ENCODE results near the gene SLC38A4. TPM values are rescaled to one million over a fixed set of nuclear protein-coding genes. Genes with fewer than 3 reads are reported as not detected.

Gene SLC38A4
- total RNA-seq, 1 experiment from 2014 or later: not detected

- no peak for TF ChIP-seq JUND (IDR thresholded peaks at IDR 0.05)
- TF ChIP-seq ZNF274 (IDR thresholded peaks at IDR 0.05; ENCODE audit: low read depth, low read length): no peak
- TF ChIP-seq POLR2AphosphoS5 (IDR thresholded peaks at IDR 0.05; ENCODE audit: low read depth, low read length): no peak
- TF ChIP-seq, protein P1, sequence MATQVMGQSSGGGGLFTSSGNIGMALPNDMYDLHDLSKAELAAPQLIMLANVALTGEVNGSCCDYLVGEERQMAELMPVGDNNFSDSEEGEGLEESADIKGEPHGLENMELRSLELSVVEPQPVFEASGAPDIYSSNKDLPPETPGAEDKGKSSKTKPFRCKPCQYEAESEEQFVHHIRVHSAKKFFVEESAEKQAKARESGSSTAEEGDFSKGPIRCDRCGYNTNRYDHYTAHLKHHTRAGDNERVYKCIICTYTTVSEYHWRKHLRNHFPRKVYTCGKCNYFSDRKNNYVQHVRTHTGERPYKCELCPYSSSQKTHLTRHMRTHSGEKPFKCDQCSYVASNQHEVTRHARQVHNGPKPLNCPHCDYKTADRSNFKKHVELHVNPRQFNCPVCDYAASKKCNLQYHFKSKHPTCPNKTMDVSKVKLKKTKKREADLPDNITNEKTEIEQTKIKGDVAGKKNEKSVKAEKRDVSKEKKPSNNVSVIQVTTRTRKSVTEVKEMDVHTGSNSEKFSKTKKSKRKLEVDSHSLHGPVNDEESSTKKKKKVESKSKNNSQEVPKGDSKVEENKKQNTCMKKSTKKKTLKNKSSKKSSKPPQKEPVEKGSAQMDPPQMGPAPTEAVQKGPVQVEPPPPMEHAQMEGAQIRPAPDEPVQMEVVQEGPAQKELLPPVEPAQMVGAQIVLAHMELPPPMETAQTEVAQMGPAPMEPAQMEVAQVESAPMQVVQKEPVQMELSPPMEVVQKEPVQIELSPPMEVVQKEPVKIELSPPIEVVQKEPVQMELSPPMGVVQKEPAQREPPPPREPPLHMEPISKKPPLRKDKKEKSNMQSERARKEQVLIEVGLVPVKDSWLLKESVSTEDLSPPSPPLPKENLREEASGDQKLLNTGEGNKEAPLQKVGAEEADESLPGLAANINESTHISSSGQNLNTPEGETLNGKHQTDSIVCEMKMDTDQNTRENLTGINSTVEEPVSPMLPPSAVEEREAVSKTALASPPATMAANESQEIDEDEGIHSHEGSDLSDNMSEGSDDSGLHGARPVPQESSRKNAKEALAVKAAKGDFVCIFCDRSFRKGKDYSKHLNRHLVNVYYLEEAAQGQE (IDR thresholded peaks at IDR 0.05; ENCODE audit: low read depth): no peak
- BruUV-seq (replicated peaks): no TSS peak
- ChIA-PET CTCF (no interaction called here), RAD21 (ENCODE audit: low non-redundant PET in 1 of 2, low total read pairs in 2 of 2, uncharacterized antibody in 2 of 2, unreplicated experiment in 2 of 2) (no interaction called here), POLR2A (no interaction called here)
- Histone ChIP-seq H3K27ac (ENCODE audit: low read depth, low read length) (no peak overlapping the region), H4K20me1 (ENCODE audit: insufficient read depth) (no peaks in the 10 kb centered on the region), H3K36me3 (ENCODE audit: control insufficient read depth in 1 of 2, insufficient read depth in 2 of 2, low read length in 2 of 2) (no peaks in the 10 kb centered on the region), H3K4me2 (ENCODE audit: low read length) (no peak overlapping the region), H3K9me3 (ENCODE audit: control insufficient read depth in 1 of 2, insufficient read depth in 1 of 2, low read depth in 1 of 2, low read length in 2 of 2) (no peaks in the 10 kb centered on the region), H3K4me3 (replicated peaks in 1 of 2; ENCODE audit: low read depth in 1 of 2, low read length in 2 of 2) (no peak overlapping the region), H3K9ac (ENCODE audit: low read length) (no peak overlapping the region), H3K79me2 (ENCODE audit: insufficient read depth, low read length) (no peaks in the 10 kb centered on the region), H2AFZ (ENCODE audit: low read depth, low read length, poor library complexity, severe bottlenecking) (no peak overlapping the region), H3K27me3 (ENCODE audit: insufficient read depth, low read length) (no peaks in the 10 kb centered on the region), H3K4me1 (ENCODE audit: control insufficient read depth in 1 of 2, insufficient read depth in 2 of 2, low read length in 2 of 2) (no peaks in the 10 kb centered on the region), H3K9me2 (ENCODE audit: insufficient read depth) (no peaks in the 10 kb centered on the region)
- intact Hi-C loops (cut with micrococcal nuclease): no loop called here
- DNase-seq (ENCODE audit: low read depth, low spot score) (no peak), ATAC-seq (no peak)
Measured at GRCh38 chr12:46808955-46809697, 16.7 kb downstream of the SLC38A4 start.

GRCh38 chr12:46808317-46808716, 17.5 kb downstream of the SLC38A4 start:
- H3K4me2 ChIP-seq (ENCODE audit: low read length): no peak overlapping the region
- no peak overlapping the region for H2AFZ ChIP-seq (ENCODE audit: low read depth, low read length, poor library complexity, severe bottlenecking)
- H3K4me1 ChIP-seq (ENCODE audit: control insufficient read depth in 1 of 2, insufficient read depth in 2 of 2, low read length in 2 of 2): no peaks in the 10 kb centered on the region
- H3K79me2 ChIP-seq (ENCODE audit: insufficient read depth, low read length): no peaks in the 10 kb centered on the region
- H3K9ac ChIP-seq (ENCODE audit: low read length): no peak overlapping the region
- H3K36me3 ChIP-seq (ENCODE audit: control insufficient read depth in 1 of 2, insufficient read depth in 2 of 2, low read length in 2 of 2): no peaks in the 10 kb centered on the region
- no peaks in the 10 kb centered on the region for H3K9me3 ChIP-seq (ENCODE audit: control insufficient read depth in 1 of 2, insufficient read depth in 1 of 2, low read depth in 1 of 2, low read length in 2 of 2)
- H3K4me3 ChIP-seq (replicated peaks in 1 of 2; ENCODE audit: low read depth in 1 of 2, low read length in 2 of 2): no peak overlapping the region
- H3K27me3 ChIP-seq (ENCODE audit: insufficient read depth, low read length): no peaks in the 10 kb centered on the region
- no TSS peak for BruUV-seq (replicated peaks)
- ChIA-PET CTCF (no interaction called here), POLR2A (no interaction called here), RAD21 (ENCODE audit: low non-redundant PET in 1 of 2, low total read pairs in 2 of 2, uncharacterized antibody in 2 of 2, unreplicated experiment in 2 of 2) (no interaction called here)
- H3K27ac ChIP-seq (ENCODE audit: low read depth, low read length): no peak overlapping the region
- H3K9me2 ChIP-seq (ENCODE audit: insufficient read depth): no peaks in the 10 kb centered on the region
- H4K20me1 ChIP-seq (ENCODE audit: insufficient read depth): no peaks in the 10 kb centered on the region
- intact Hi-C loops (cut with micrococcal nuclease): no loop called here
- DNase-seq (ENCODE audit: low read depth, low spot score): no peak
- no peak for ATAC-seq
- TF ChIP-seq FOSL1 (IDR thresholded peaks at IDR 0.05; ENCODE audit: low read depth) (no peak), CBX3 (IDR thresholded peaks at IDR 0.05; ENCODE audit: low read depth) (no peak), TCF7L2 (IDR thresholded peaks at IDR 0.05; ENCODE audit: borderline replicate concordance, extremely low read depth, insufficient read depth, insufficient read length) (no peak), CTCF (IDR thresholded peaks at IDR 0.05 in 2 of 3, conservative IDR thresholded peaks at IDR 0.05 in 1 of 3; ENCODE audit: borderline replicate concordance in 1 of 3, insufficient read depth in 1 of 3, low read depth in 2 of 3, low read length in 2 of 3) (no peak), ELF1 (IDR thresholded peaks at IDR 0.05; ENCODE audit: borderline replicate concordance, low read depth) (no peak)
- TF ChIP-seq, protein P2, sequence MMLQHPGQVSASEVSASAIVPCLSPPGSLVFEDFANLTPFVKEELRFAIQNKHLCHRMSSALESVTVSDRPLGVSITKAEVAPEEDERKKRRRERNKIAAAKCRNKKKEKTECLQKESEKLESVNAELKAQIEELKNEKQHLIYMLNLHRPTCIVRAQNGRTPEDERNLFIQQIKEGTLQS (IDR thresholded peaks at IDR 0.05): no peak

All from HCT116 (cell line).